Endometrial microvascular endothelial cells (primary cell): ENCODE data around the gene KIF21B. TPM values are rescaled to one million over a fixed set of nuclear protein-coding genes. Genes with fewer than 3 reads are reported as not detected.

Experiments used
- in situ Hi-C: cut with HindIII; loops from 2 replicates; pipeline ENCODE4 v1.10.0; 2017; ENCODE audit warnings: low sequenced_read_pairs, low pct_unique_long_range_greater_than_20kb; ENCODE audit errors: inconsistent ontology term
- total RNA-seq: library from RNA; depleted of rRNA; stranded (reverse); fragments of >200 nt; gene quantifications from one replicate; pipeline ENCODE4 v1.2.3, GENCODE V29; 2015; ENCODE audit errors: inconsistent ontology term

Gene KIF21B
- total RNA-seq, 1 donor from 2014 or later = 1.6 TPM

GRCh38 chr1:201050515-201051277 lies 27.2 kb upstream of the KIF21B start:
- in situ Hi-C loops = no loop called here

DNA sequence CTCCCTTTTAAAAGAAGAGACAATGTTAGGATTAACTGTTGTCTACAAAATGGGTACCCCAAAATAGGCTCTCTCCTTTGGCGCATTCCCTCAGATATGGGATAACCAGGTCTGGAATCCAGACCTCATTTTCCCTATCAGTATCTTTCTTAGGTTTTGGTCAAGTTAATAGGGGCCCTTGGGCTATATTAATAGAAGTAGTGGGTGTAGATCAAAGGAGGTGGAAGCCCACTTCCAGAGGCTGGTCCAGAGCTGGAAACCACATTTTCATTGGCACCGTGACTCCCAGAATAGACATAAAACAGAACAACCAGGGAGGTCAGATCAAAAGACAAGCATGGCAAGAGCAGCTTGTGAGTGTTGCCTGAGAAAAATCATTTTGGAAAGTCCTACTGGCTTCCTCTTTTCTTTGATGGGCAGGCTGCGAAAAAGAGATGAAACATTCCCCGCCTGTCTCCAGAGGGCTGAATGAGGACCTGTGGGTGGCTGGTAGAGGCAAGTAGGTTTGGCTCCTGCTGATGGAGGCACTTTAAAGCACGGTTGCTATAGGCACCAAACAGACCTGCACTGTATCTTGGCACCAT lies 25.8 kb upstream of the KIF21B start:
- in situ Hi-C loops = loop anchor here (10.0 kb wide), 1 partner anchor 85 kb away; no protein-coding TSS in a partner anchor

- in situ Hi-C loops = loop anchor here (10.0 kb wide), 1 partner anchor 84 kb away; no protein-coding TSS in a partner anchor
Observed at GRCh38 chr1:201048521-201048920, 25.0 kb upstream of the KIF21B start.

- in situ Hi-C loops = loop anchor here (10.0 kb wide), 1 partner anchor 79 kb away; no protein-coding TSS in a partner anchor
Observed at GRCh38 chr1:201044119-201044518, 20.6 kb upstream of the KIF21B start.

- in situ Hi-C loops = loop anchor here (10.0 kb wide), 1 partner anchor 78 kb away; no protein-coding TSS in a partner anchor
Observed at GRCh38 chr1:201042779-201043461, 19.4 kb upstream of the KIF21B start.

GRCh38 chr1:201041011-201041410 lies 17.5 kb upstream of the KIF21B start:
- in situ Hi-C loops = loop anchor here (10.0 kb wide), 1 partner anchor 76 kb away; no protein-coding TSS in a partner anchor

- in situ Hi-C loops = loop anchor here (10.0 kb wide), 1 partner anchor 75 kb away; no protein-coding TSS in a partner anchor
Observed at GRCh38 chr1:201039876-201040275, 16.4 kb upstream of the KIF21B start.

DNA sequence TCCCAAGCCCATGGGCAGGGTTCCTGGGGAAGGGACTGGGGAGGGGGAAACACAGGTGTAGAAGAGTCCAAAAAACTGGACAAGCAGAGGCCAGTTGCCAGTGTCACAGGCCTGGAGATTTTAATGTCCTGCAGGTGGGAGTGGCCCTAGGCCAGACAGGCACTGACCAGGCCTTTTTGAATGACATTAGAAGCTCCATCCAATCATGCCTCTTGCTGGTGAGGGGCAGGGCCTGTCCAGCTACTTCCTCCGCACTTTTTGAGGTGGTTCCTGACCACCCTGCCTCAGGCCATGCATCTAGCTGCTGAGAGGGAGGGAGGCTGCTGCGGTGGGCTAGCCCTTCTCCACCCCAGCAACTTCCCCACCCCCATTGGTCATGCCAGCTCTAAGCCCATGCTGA lies 15.9 kb upstream of the KIF21B start:
- in situ Hi-C loops = no loop called here

DNA sequence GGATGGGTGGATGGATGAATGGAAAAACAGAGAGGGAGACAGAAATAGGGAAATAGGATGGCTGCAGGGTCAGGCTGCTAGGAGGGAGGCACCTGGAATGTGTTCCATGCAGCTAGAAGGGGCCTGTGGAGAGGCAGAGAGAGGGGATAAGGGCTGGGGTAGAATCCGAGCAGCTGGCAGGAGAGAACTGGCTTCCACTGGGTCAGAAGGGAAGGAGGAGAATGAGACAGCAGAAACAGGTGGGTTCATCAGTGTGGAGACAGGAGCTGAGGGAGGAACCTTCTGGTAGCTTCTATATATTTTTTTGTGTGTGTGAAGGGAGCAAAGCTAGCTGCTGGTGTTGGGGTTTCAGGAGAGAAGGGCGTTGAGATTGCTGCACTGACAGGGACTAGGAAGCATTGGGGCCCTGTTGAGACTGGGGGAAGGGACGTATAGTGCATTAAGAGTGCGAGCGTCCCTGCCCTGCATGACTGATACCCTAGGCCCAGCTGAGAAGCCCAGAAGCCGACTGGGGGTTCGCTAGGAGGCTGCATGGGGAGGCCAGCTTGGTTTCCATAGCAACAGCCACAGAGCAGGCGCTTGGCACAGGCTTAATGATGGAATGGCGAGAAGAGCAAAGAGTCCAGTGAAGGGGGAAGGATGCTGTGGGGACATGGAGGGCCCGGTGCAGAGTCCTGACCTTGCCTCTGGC lies 14.8 kb upstream of the KIF21B start:
- in situ Hi-C loops = no loop called here

DNA sequence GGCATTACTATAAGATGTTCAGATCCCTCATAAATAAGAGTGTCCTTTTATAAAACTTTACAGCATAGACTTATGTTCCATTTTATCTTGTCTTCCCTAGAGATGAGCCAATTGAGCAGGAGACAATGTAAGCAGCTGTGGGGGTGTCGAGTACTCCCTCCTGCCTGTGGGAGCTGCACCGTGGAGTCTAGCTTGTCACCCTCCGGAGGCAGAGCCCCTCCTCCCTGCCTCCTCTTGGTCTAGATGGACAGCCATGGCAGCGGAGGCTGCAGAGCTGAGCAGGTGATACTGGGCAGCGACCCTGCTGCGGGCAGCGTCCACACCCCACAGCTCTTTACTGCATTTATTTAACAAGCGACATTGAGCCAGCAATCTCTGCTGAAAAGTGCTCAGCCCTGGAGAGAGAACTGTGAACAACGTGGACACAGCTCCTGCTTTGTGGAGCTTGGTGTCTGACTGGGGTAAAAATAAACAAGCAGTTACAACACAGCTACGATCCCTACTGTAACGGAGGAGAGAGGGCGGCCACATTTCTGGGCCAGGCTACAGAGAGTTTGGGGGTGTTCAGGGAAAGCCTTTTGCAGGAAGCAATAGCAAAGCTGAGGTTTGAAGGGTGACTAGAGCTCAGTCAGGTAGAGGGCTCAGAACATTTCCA lies 12.8 kb upstream of the KIF21B start:
- in situ Hi-C loops = no loop called here

DNA sequence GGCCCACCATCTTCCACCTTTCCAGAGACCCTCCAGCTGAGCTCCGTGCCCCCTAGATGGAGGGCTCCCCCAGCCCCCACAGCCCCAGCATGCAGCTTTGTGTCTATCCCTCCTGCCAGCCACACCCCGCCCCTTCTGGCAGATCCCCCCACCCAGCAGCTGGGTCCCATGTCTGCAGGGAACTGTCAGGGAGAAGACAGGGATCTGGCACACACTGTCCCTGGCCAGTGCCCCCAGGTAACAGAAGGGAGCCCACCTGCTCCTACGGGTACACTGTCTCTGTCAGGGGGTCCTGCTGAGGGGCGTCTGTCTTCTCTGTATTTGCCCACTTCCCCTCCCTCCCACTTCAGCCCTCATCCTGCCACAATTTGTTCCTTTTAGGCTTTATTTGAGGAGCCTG lies 11.2 kb upstream of the KIF21B start:
- in situ Hi-C loops = no loop called here

- in situ Hi-C loops = no loop called here
Observed at GRCh38 chr1:201032408-201032807, 8.9 kb upstream of the KIF21B start.

- in situ Hi-C loops = no loop called here
Observed at GRCh38 chr1:201028461-201028889, 5.0 kb upstream of the KIF21B start.

DNA sequence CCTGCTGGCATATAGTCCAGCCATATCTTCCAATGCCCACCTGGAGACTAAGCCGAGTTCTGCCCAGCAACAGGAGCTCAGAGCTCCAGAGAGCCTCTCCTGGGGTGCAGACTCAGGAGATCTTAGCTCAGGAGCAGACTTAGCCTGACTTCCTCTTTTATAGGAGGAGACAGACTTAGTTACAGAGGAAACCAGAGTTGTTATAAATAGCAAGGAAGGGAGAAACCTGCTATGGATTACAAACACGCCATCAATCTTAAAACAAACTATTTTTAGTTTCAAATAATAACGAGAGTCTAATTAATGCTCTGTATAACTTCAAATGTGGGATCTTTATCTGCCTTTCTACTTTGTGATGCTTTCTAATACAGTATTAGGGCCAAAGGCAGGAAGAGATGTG lies 3.3 kb upstream of the KIF21B start:
- in situ Hi-C loops = no loop called here

DNA sequence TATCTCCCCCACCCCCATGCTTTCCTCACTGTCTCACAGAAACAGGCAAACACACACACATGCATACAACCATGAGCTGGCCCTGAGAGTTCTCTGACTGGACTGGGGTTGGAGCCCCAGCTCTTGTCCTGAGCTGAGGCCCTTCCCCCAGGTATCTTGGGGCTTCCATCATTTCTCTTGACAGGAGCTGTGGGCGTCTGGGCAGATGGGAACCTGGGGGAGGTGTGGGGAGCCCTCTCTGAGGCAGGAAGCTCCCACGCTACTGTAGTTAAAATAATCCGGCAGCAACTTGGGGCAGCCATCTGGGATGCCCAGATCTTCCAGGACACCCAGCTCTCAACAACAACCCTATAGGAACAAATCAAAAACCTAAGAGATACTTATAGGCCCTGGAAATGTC lies 2.7 kb upstream of the KIF21B start:
- in situ Hi-C loops = no loop called here

GRCh38 chr1:201025571-201026002 lies 2.1 kb upstream of the KIF21B start:
- in situ Hi-C loops = no loop called here

- in situ Hi-C loops = no loop called here
Observed at GRCh38 chr1:201024625-201024998, 1.1 kb upstream of the KIF21B start.

- in situ Hi-C loops = no loop called here
Observed at GRCh38 chr1:201023920-201024624, 558 bp upstream of the KIF21B start.
